Endothelial cell of umbilical vein (primary cell): Measurements from ENCODE around the gene TMEM209. TPM values are rescaled to one million over a fixed set of nuclear protein-coding genes. Genes with fewer than 3 reads are reported as not detected.

Experiments
- BruUV-seq: library from RNA; stranded (reverse); fragments of 400-500 nt; replicated peaks from 2 replicates; lab custom pipeline; 2021; lab: Mats Ljungman, UMichigan
- CTCF ChIA-PET: fragments of 300-600, 350-600 bp; sonication (Branson Sonifier 250); formaldehyde crosslinking; loops from one replicate; lab custom pipeline; 2021; ENCODE audit warnings: antibody characterized with exemption, inconsistent platforms; lab: Charles Lee
- POLR2A ChIA-PET: fragments of 300-600, 350-600 bp; sonication (Branson Sonifier 250); formaldehyde crosslinking; loops from one replicate; lab custom pipeline; 2021; ENCODE audit warnings: antibody characterized with exemption, inconsistent platforms; lab: Charles Lee
- DNase-seq: peaks from one replicate; pipeline ENCODE4 v3.0.0-alpha.2; 2011; ENCODE audit warnings: low read depth, low spot score
- FAIRE-seq: peaks from 2 replicates; lab custom pipeline; 2011; peaks lifted over from hg19 to GRCh38; lab: Jason Lieb, UNC
- H2AFZ ChIP-seq: 2 replicates; pipeline ENCODE4 v1.6.0; 2012; ENCODE audit warnings: low read depth, low read length, control low read depth, inconsistent platforms
- H3K27ac ChIP-seq: 2 replicates; pipeline ENCODE4 v1.5.1; 2011; ENCODE audit warnings: low read depth, mild to moderate bottlenecking, control low read depth, low read length, moderate library complexity; ENCODE audit not compliant: insufficient read depth
- H3K27me3 ChIP-seq, 2 experiments: 2 replicates each; pipeline versions ENCODE4 v1.6.0 to v1.6.1; 2011; ENCODE audit warnings: low read length in 2 of 2, mixed read lengths in 1 of 2; ENCODE audit not compliant: control insufficient read depth in 2 of 2, insufficient read depth in 2 of 2
- H3K36me3 ChIP-seq, 2 experiments: 2 replicates in 1 of 2; 3 replicates in 1 of 2; pipeline ENCODE4 v1.5.1; 2011; ENCODE audit warnings: low read length in 2 of 2, mild to moderate bottlenecking in 1 of 2, moderate library complexity in 1 of 2; ENCODE audit not compliant: control insufficient read depth in 2 of 2, insufficient read depth in 2 of 2; ENCODE audit errors: extremely low read depth in 1 of 2
- H3K4me1 ChIP-seq: 3 replicates; pipeline ENCODE4 v1.5.1; 2011; ENCODE audit warnings: mild to moderate bottlenecking, low read length; ENCODE audit not compliant: control insufficient read depth, insufficient read depth; ENCODE audit errors: extremely low read depth
- H3K4me2 ChIP-seq: 2 replicates; pipeline ENCODE4 v1.6.1; 2011; ENCODE audit warnings: low read length, control low read depth, mixed read lengths; ENCODE audit not compliant: insufficient read depth
- H3K4me3 ChIP-seq, 3 experiments: fragments of 200-600 bp in 1 of 3; sonication (generic), shearing (Covaris generic) in 1 of 3; replicated peaks in 1 of 3; 2 replicates each; pipeline ENCODE4 v1.5.1; 2011 to 2016; ENCODE audit warnings: control low read depth in 3 of 3, low read length in 3 of 3, mild to moderate bottlenecking in 2 of 3, inconsistent platforms in 1 of 3, low read depth in 1 of 3, moderate library complexity in 1 of 3; ENCODE audit not compliant: insufficient read depth in 1 of 3
- H3K79me2 ChIP-seq: 2 replicates; pipeline ENCODE4 v1.6.0; 2012; ENCODE audit warnings: low read length, inconsistent platforms; ENCODE audit not compliant: control insufficient read depth, insufficient read depth
- H3K9ac ChIP-seq: replicated peaks from 2 replicates; pipeline ENCODE3; 2011; ENCODE audit warnings: low read length, control low read depth; ENCODE audit not compliant: insufficient read depth; ENCODE audit errors: extremely low read depth
- H3K9me1 ChIP-seq: replicated peaks from 3 replicates; pipeline ENCODE4 v1.6.0; 2011; ENCODE audit warnings: mild to moderate bottlenecking, low read length; ENCODE audit not compliant: control insufficient read depth, insufficient read depth; ENCODE audit errors: extremely low read depth
- H3K9me3 ChIP-seq: replicated peaks from 2 replicates; pipeline ENCODE4 v1.5.1; 2012; ENCODE audit warnings: low read length, inconsistent platforms; ENCODE audit not compliant: control insufficient read depth, insufficient read depth
- H4K20me1 ChIP-seq: replicated peaks from 2 replicates; pipeline ENCODE3; 2011; ENCODE audit warnings: mild to moderate bottlenecking, low read length; ENCODE audit not compliant: control insufficient read depth, insufficient read depth; ENCODE audit errors: extremely low read depth
- EZH2 ChIP-seq: IDR thresholded peaks from 2 replicates; pipeline ENCODE4 v1.6.1; 2012; ENCODE audit warnings: borderline replicate concordance, low read depth, mild to moderate bottlenecking, moderate library complexity, low read length, inconsistent platforms; ENCODE audit not compliant: severe bottlenecking
- FOS ChIP-seq: IDR thresholded peaks from 2 replicates; pipeline ENCODE4 v1.6.1; 2011; ENCODE audit warnings: mild to moderate bottlenecking, low read length, moderate library complexity, borderline replicate concordance; ENCODE audit not compliant: insufficient read depth
- MYC ChIP-seq: IDR thresholded peaks from one replicate; pipeline ENCODE4 v1.6.1; 2011; ENCODE audit warnings: mild to moderate bottlenecking, low read depth, low read length
- POLR2A ChIP-seq: IDR thresholded peaks from 2 replicates; pipeline ENCODE4 v1.6.1; 2012; ENCODE audit warnings: low read depth, mild to moderate bottlenecking, control low read depth, low read length
- POLR2AphosphoS5 ChIP-seq: IDR thresholded peaks from 2 replicates; pipeline ENCODE4 v1.6.1; 2012; ENCODE audit warnings: low read depth, mild to moderate bottlenecking, control low read depth, low read length, moderate library complexity; ENCODE audit not compliant: insufficient read depth
- dilution Hi-C: fragments of 300-500 bp; cut with MboI; formaldehyde crosslinking; loops from one replicate; pipeline ENCODE4 v1.15.0; 2019; ENCODE audit warnings: low sequenced_read_pairs; ENCODE audit not compliant: extremely low pct_ligation_motif_present
- intact Hi-C: fragments of 100-400 bp; cut with micrococcal nuclease; formaldehyde crosslinking; loops from one replicate; pipeline ENCODE4 v1.10.0; 2022
- polyA plus RNA-seq, 4 experiments: library from polyadenylated mRNA; depleted of rRNA in 3 of 4; stranded (reverse) in 3 of 4; unstranded in 1 of 4; fragments of >200 nt; gene quantifications; 2 replicates each; pipeline versions ENCODE4 v1.2.1 to v1.2.3, GENCODE V29; 2011 to 2012; ENCODE audit warnings: missing spikeins in 1 of 4
- total RNA-seq: library from RNA; stranded (reverse); gene quantifications from 2 replicates; pipeline ENCODE4 v1.2.3, GENCODE V29; 2021

TMEM209 gene
- total and polyA plus RNA-seq, 2 donors (not counting 3 experiments of a cell fraction or from before 2014, with no cell fraction given) = 13.0 to 16.6 TPM

DNA sequence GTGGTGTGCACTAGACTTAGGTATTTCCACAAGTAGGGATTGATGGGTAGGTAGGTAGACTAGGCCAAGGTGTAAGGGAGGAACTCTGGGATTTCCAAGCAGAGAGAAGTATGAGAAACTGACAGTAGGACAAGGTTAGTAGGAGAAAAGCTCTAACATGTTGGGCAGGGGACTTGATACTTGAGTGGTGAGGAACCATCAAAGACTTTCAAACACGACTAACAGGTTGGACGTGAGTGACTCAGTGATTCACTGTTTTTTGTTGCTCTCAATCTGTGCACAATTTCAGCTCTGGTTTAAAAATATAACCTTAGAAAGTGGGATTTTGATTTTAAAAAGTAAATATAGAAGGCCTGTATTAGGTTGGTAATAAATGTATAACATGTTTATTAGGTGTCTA, 90.4 kb downstream of the TMEM209 start:
- CTCF ChIA-PET = no interaction called here
- no peaks in the 10 kb centered on the region for H4K20me1 ChIP-seq
- H3K27ac ChIP-seq = no peak overlapping the region
- BruUV-seq = no TSS peak
- no peaks in the 10 kb centered on the region for H3K27me3 ChIP-seq
- DNase-seq (no peak), FAIRE-seq (no peak)
- TF ChIP-seq EZH2 (no peak), MYC (no peak), POLR2AphosphoS5 (no peak), POLR2A (no peak), FOS (no peak)
- no peaks in the 10 kb centered on the region for H3K9me1 ChIP-seq
- POLR2A ChIA-PET = no interaction called here
- no peak overlapping the region for H2AFZ ChIP-seq
- intact Hi-C loops = no loop called here
- dilution Hi-C loops = no loop called here
- H3K36me3 ChIP-seq = no peaks in the 10 kb centered on the region
- no peaks in the 10 kb centered on the region for H3K79me2 ChIP-seq
- H3K9me3 ChIP-seq = no peaks in the 10 kb centered on the region
- no peaks in the 10 kb centered on the region for H3K4me1 ChIP-seq
- H3K4me2 ChIP-seq = no peak overlapping the region
- H3K9ac ChIP-seq = no peak overlapping the region
- no peak overlapping the region for H3K4me3 ChIP-seq

Other genes with a start within 250 kb of the TMEM209 start
- gene ZC3HC1, start 154.0 kb downstream of the TMEM209 start, total RNA-seq = 26.5 and 27.2 TPM in 2 replicates
- 28.9 and 31.6 TPM in 2 replicates for gene ZC3HC1, start 154.0 kb downstream of the TMEM209 start, polyA plus RNA-seq
- gene KLHDC10, start 134.9 kb downstream of the TMEM209 start, total RNA-seq = 28.6 and 31.3 TPM in 2 replicates
- 12.8 and 14.9 TPM in 2 replicates for gene KLHDC10, start 134.9 kb downstream of the TMEM209 start, polyA plus RNA-seq
- gene SSMEM1, start 2.5 kb upstream of the TMEM209 start, total RNA-seq = not detected in 2 replicates
- not detected in 2 replicates for gene SSMEM1, start 2.5 kb upstream of the TMEM209 start, polyA plus RNA-seq
- not detected in 2 replicates for gene CPA2, start 61.5 kb upstream of the TMEM209 start, total RNA-seq
- not detected in 2 replicates for gene CPA2, start 61.5 kb upstream of the TMEM209 start, polyA plus RNA-seq
- gene CPA4, start 87.8 kb upstream of the TMEM209 start, total RNA-seq = not detected in 2 replicates
- 0.22 and 0.36 TPM in 2 replicates for gene CPA4, start 87.8 kb upstream of the TMEM209 start, polyA plus RNA-seq
- not detected in 2 replicates for gene CPA5, start 139.4 kb upstream of the TMEM209 start, total RNA-seq
- gene CPA5, start 139.4 kb upstream of the TMEM209 start, polyA plus RNA-seq = not detected in 2 replicates
- not detected in 2 replicates for gene CPA1, start 175.1 kb upstream of the TMEM209 start, total RNA-seq
- not detected in 2 replicates for gene CPA1, start 175.1 kb upstream of the TMEM209 start, polyA plus RNA-seq
- gene CEP41, start 235.6 kb upstream of the TMEM209 start, total RNA-seq = 25.9 and 26.8 TPM in 2 replicates
- gene CEP41, start 235.6 kb upstream of the TMEM209 start, polyA plus RNA-seq = 15.5 and 19.5 TPM in 2 replicates